Parietal lobe (tissue), 1 donor: ENCODE results near the gene CSAG1. TPM values are rescaled to one million over a fixed set of nuclear protein-coding genes. Genes with fewer than 3 reads are reported as not detected.

Source experiments
- total RNA-seq: library from RNA; depleted of rRNA; stranded (reverse); fragments of >200 nt; gene quantifications from one replicate; pipeline ENCODE4 v1.2.3, GENCODE V29; 2014

Gene CSAG1
- not detected for total RNA-seq

GRCh38 chrX:152733261-152733975 is at the start of gene CSAG1, which contains the start of gene MAGEA12:
CSAG1 (minus strand) TSS chrX:152733721; CDS start chrX:152732460, 1,261 bp downstream.
MAGEA12 (plus strand) TSS chrX:152733757; CDS start chrX:152736162, 2,405 bp downstream.

GRCh38 chrX:152769549-152770289 is 36.2 kb upstream of the CSAG1 start, which contains the start of gene MAGEA6:
MAGEA6 (minus strand) TSS chrX:152769689; CDS start chrX:152767650, 2,039 bp downstream.

GRCh38 chrX:152758918-152759317 is 25.4 kb upstream of the CSAG1 start, which contains the start of gene CSAG3:
CSAG3 (plus strand) TSS chrX:152759218.

GRCh38 chrX:152753686-152754650 is 20.4 kb upstream of the CSAG1 start, which contains the start of gene MAGEA2:
MAGEA2 (minus strand) TSS chrX:152753842; CDS start chrX:152751363, 2,479 bp downstream.

GRCh38 chrX:152713815-152714787 is 19.4 kb downstream of the CSAG1 start, which contains the start of gene MAGEA2B:
MAGEA2B (plus strand) TSS chrX:152714628; CDS start chrX:152717107, 2,479 bp downstream.

GRCh38 chrX:152709173-152709572 is 24.3 kb downstream of the CSAG1 start, which contains the start of gene CSAG2:
CSAG2 (minus strand) TSS chrX:152709273; CDS start chrX:152709112, 161 bp downstream.

GRCh38 chrX:152697952-152698931 is 35.3 kb downstream of the CSAG1 start, which contains the start of gene MAGEA3:
MAGEA3 (plus strand) TSS chrX:152698794; CDS start chrX:152700833, 2,039 bp downstream.

Other genes starting within 250 kb of the CSAG1 start
- gene GABRQ, start 95.8 kb downstream of the CSAG1 start, total RNA-seq = 1.3 TPM
- not detected for gene MAGEA3, start 34.9 kb downstream of the CSAG1 start, total RNA-seq
- not detected for gene CSAG2, start 24.4 kb downstream of the CSAG1 start, total RNA-seq
- not detected for gene MAGEA2B, start 19.1 kb downstream of the CSAG1 start, total RNA-seq
- gene MAGEA12, start within 50 bp of the CSAG1 start, total RNA-seq = not detected
- not detected for gene MAGEA2, start 20.1 kb upstream of the CSAG1 start, total RNA-seq
- gene CSAG3, start 25.5 kb upstream of the CSAG1 start, total RNA-seq = not detected
- gene MAGEA6, start 36.0 kb upstream of the CSAG1 start, total RNA-seq = not detected
- gene CETN2, start 97.0 kb upstream of the CSAG1 start, total RNA-seq = 43.5 TPM
- 36.3 TPM for gene NSDHL, start 97.3 kb upstream of the CSAG1 start, total RNA-seq
- gene ZNF185, start 164.3 kb upstream of the CSAG1 start, total RNA-seq = 3.8 TPM